ENCODE data around the gene LMF2.

DNA sequence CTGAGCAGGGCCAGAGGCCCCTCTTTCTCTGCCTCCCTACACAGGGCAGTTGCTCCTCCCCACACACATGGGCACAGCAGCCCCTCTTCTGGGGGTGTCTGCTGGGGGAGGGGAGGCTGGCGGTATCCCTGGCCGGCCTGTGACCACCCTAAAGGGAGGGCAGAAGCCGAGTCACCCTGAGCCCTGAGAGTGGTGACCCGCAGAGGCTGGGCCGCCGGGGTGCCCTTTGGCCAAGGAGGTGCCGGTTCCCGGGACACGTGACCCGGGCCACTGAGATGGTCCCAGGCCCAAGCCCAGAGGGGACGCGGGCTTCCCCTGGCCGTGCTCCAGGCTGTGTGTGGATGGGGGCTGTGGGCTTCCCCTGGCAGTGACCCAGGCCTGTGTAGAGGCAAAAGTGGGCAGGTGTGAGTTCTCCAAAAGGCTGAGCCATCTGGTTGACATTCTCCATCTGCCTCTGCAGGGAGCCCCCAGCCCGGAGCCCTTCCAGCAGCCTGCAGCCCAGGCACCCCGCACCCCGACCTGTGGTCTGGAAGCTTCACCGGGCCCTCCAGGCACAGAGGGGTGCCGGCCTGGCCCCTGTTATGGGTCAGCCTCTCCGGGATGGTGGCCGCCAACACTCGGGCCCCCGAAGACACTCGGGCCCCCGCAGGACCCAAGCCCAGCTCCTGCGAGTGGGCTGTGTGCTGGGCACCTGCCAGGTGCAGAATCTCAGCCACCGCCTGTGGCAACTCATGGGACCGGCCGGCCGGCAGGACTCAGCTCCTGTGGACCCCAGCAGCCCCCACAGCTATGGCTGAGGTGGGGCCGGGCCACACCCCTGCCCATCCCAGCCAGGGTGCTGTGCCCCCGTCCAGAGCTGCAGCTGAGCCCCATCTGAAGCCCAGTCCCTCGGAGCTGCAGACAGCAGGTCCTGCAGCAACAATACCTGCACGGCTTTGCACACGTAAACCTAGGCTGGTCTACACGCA is 25.1 kb downstream of the LMF2 start:
- TF ChIP-seq YY1 (IDR thresholded peaks at IDR 0.05; ENCODE audit: extremely low read depth, insufficient replicate concordance, low read depth, low read length) (no peak), EZH2 (IDR thresholded peaks at IDR 0.05) (no peak), SIN3A (IDR thresholded peaks at IDR 0.05; ENCODE audit: low read depth) (no peak), CEBPB (IDR thresholded peaks at IDR 0.05; ENCODE audit: low read depth) (no peak), SP1 (IDR thresholded peaks at IDR 0.05; ENCODE audit: low read depth) (no peak), FOSL1 (IDR thresholded peaks at IDR 0.05; ENCODE audit: low read depth) (no peak), ZNF274 (IDR thresholded peaks at IDR 0.05; ENCODE audit: low read depth, low read length) (no peak)
- TF ChIP-seq, protein P1, sequence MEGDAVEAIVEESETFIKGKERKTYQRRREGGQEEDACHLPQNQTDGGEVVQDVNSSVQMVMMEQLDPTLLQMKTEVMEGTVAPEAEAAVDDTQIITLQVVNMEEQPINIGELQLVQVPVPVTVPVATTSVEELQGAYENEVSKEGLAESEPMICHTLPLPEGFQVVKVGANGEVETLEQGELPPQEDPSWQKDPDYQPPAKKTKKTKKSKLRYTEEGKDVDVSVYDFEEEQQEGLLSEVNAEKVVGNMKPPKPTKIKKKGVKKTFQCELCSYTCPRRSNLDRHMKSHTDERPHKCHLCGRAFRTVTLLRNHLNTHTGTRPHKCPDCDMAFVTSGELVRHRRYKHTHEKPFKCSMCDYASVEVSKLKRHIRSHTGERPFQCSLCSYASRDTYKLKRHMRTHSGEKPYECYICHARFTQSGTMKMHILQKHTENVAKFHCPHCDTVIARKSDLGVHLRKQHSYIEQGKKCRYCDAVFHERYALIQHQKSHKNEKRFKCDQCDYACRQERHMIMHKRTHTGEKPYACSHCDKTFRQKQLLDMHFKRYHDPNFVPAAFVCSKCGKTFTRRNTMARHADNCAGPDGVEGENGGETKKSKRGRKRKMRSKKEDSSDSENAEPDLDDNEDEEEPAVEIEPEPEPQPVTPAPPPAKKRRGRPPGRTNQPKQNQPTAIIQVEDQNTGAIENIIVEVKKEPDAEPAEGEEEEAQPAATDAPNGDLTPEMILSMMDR (IDR thresholded peaks at IDR 0.05 in 2 of 3, conservative IDR thresholded peaks at IDR 0.05 in 1 of 3; ENCODE audit: borderline replicate concordance in 1 of 3, insufficient read depth in 1 of 3, low read depth in 2 of 3, low read length in 2 of 3): no peak
- TF ChIP-seq, protein P2, sequence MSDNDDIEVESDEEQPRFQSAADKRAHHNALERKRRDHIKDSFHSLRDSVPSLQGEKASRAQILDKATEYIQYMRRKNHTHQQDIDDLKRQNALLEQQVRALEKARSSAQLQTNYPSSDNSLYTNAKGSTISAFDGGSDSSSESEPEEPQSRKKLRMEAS (IDR thresholded peaks at IDR 0.05): no peak
